Neural cell (in vitro differentiated cells): ENCODE results near the gene RALB. TPM values are rescaled to one million over a fixed set of nuclear protein-coding genes. Genes with fewer than 3 reads are reported as not detected.
"Not testable (repeated sequence)": the region's sequence is repeated elsewhere in the genome, so short reads cannot be mapped to it uniquely, and the experiment has no call there.

Experiments
- H2AFZ ChIP-seq: fragments of 200-600, 300-800 bp; sonication (generic), shearing (Covaris generic); 2 replicates; pipeline ENCODE4 v1.6.0; 2014; ENCODE audit warnings: low read depth, mild to moderate bottlenecking, antibody characterized with exemption, low read length, moderate library complexity
- H3F3A ChIP-seq: fragments of 200-600 bp; shearing (Covaris generic); 2 replicates; pipeline ENCODE4 v1.6.1; 2016; ENCODE audit warnings: mild to moderate bottlenecking, moderate library complexity, mixed read lengths, antibody characterized with exemption, low read length; ENCODE audit not compliant: insufficient read depth, poor library complexity, severe bottlenecking
- H3K27ac ChIP-seq: fragments of 200-600, 300-800 bp; sonication (generic), shearing (Covaris generic); 2 replicates; pipeline ENCODE4 v1.5.1; 2014; ENCODE audit warnings: mild to moderate bottlenecking, low read length, moderate library complexity
- H3K27me3 ChIP-seq: fragments of 300-800, 200-600 bp; sonication (generic), shearing (Covaris generic); 2 replicates; pipeline ENCODE4 v1.6.0; 2014; ENCODE audit warnings: mild to moderate bottlenecking, low read depth, low read length, moderate library complexity; ENCODE audit not compliant: insufficient read depth
- H3K36me3 ChIP-seq: fragments of 300-800, 200-600 bp; sonication (generic), shearing (Covaris generic); 2 replicates; pipeline ENCODE4 v1.5.1; 2014; ENCODE audit warnings: mild to moderate bottlenecking, antibody characterized with exemption, low read length, moderate library complexity; ENCODE audit not compliant: insufficient read depth
- H3K4me2 ChIP-seq: fragments of 300-800, 200-600 bp; sonication (generic), shearing (Covaris generic); 2 replicates; pipeline ENCODE4 v1.6.0; 2014; ENCODE audit warnings: mild to moderate bottlenecking, low read length
- H3K4me3 ChIP-seq: fragments of 300-800, 200-600 bp; sonication (generic), shearing (Covaris generic); 2 replicates; pipeline ENCODE4 v1.5.1; 2014; ENCODE audit warnings: mild to moderate bottlenecking, low read length, moderate library complexity
- H3K79me2 ChIP-seq: fragments of 200-600 bp; shearing (Covaris generic); replicated peaks from 2 replicates; pipeline ENCODE4 v1.6.0; 2014; ENCODE audit warnings: mild to moderate bottlenecking, low read length, moderate library complexity; ENCODE audit not compliant: insufficient read depth
- H3K9ac ChIP-seq: fragments of 300-800, 200-600 bp; sonication (generic), shearing (Covaris generic); 2 replicates; pipeline ENCODE4 v1.6.1; 2016; ENCODE audit warnings: mild to moderate bottlenecking, low read length, mixed read lengths
- H3K9me2 ChIP-seq: fragments of 200-600 bp; shearing (Covaris generic); 2 replicates; pipeline ENCODE4 v1.6.1; 2016; ENCODE audit warnings: mild to moderate bottlenecking, low read length, mixed read lengths; ENCODE audit not compliant: insufficient read depth
- H3K9me3 ChIP-seq: fragments of 200-600, 300-800 bp; sonication (generic), shearing (Covaris generic); 2 replicates; pipeline ENCODE4 v1.6.1; 2016; ENCODE audit warnings: mild to moderate bottlenecking, mixed run types, low read length, moderate library complexity, mixed read lengths
- H4K20me1 ChIP-seq: fragments of 200-600 bp; shearing (Covaris generic); 2 replicates; pipeline ENCODE4 v1.6.1; 2016; ENCODE audit warnings: mild to moderate bottlenecking, mixed run types; ENCODE audit not compliant: insufficient read depth
- EP300 ChIP-seq: fragments of 450-650 bp; conservative IDR thresholded peaks from 2 replicates; pipeline ENCODE4 v1.6.1; 2014; ENCODE audit warnings: antibody characterized with exemption, mild to moderate bottlenecking, moderate library complexity; ENCODE audit not compliant: poor library complexity, severe bottlenecking
- EZH2 ChIP-seq: fragments of 200-600, 300-800 bp; shearing (Covaris generic), sonication (generic); IDR thresholded peaks from 2 replicates; pipeline ENCODE4 v1.6.1; 2014; ENCODE audit warnings: antibody characterized with exemption, low read length, borderline replicate concordance, mild to moderate bottlenecking; ENCODE audit not compliant: insufficient read depth, poor library complexity, severe bottlenecking
- MXI1 ChIP-seq: fragments of 450-650 bp; conservative IDR thresholded peaks from 2 replicates; pipeline ENCODE4 v1.6.1; 2014; ENCODE audit warnings: antibody characterized with exemption, mild to moderate bottlenecking; ENCODE audit not compliant: poor library complexity, severe bottlenecking
- POLR2AphosphoS5 ChIP-seq: IDR thresholded peaks from 2 replicates; pipeline ENCODE4 v1.6.1; 2012
- RAD21 ChIP-seq: fragments of 450-650 bp; conservative IDR thresholded peaks from 2 replicates; pipeline ENCODE4 v1.6.1; 2014; ENCODE audit warnings: antibody characterized with exemption, mild to moderate bottlenecking, moderate library complexity
- SMC3 ChIP-seq: fragments of 450-650 bp; conservative IDR thresholded peaks from 2 replicates; pipeline ENCODE4 v1.6.1; 2014; ENCODE audit warnings: antibody characterized with exemption, mild to moderate bottlenecking, moderate library complexity; ENCODE audit not compliant: poor library complexity
- TAF1 ChIP-seq: IDR thresholded peaks from 2 replicates; pipeline ENCODE4 v1.6.1; 2012; ENCODE audit warnings: low read depth
- polyA plus RNA-seq: library from polyadenylated mRNA; depleted of rRNA; stranded (reverse); fragments of >200 nt; gene quantifications from 2 replicates; pipeline ENCODE4 v1.2.3, GENCODE V29; 2014
- TF ChIP-seq, protein P1 (sequence below): fragments of 450-650 bp; IDR thresholded peaks from 2 replicates; pipeline ENCODE4 v1.5.1; 2014; ENCODE audit warnings: antibody characterized with exemption, mild to moderate bottlenecking, moderate library complexity; ENCODE audit not compliant: poor library complexity, severe bottlenecking
- TF ChIP-seq, protein P2 (sequence below): IDR thresholded peaks from 2 replicates; pipeline ENCODE4 v1.6.1; 2012; ENCODE audit warnings: borderline replicate concordance

RALB gene
- polyA plus RNA-seq, 1 donor from 2014 or later: 50.6 TPM

DNA sequence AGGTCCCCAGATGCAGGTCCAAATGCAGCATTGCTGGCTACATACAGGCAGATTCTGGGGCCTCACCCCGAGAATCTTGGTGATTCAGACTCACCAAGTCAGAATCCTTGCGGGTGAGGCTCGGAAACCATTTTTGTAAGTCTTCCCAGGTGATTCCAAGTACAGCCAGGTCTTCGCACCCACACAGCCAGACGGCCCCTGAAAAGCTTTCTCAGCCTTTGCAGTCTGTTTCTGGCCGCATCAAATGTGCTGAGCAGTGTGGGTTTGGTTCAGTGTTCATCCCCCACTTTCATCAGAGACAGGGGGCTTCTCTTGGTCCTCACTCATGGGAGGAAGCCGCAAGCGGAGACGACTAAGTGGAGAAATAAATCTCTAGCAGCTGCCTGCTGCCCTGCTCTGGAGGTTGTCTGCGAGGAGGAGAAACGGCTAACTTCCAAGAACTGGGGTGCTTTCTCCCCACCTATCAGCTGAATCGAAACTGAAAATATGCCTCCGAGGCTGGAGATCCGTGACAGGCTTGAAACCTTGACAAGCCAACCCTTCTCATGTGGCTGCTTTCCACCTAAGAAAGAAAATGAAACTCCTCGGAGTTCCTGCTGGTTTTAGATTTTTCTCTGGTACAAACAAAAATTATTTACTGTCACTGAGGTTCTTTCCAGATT, 20.5 kb upstream of the RALB start:
- Histone ChIP-seq H3K9me2 (no peaks in the 10 kb centered on the region), H4K20me1 (no peaks in the 10 kb centered on the region), H3K27me3 (no peaks in the 10 kb centered on the region), H3K79me2 (no peaks in the 10 kb centered on the region), H3K9me3 (no peaks in the 10 kb centered on the region), H3K27ac (no peak overlapping the region), H3F3A (no peaks in the 10 kb centered on the region), H3K36me3 (no peaks in the 10 kb centered on the region), H3K4me2 (no peak overlapping the region), H3K4me3 (no peak overlapping the region), H2AFZ (no peak overlapping the region), H3K9ac (no peak overlapping the region)
- TF ChIP-seq, protein P1, sequence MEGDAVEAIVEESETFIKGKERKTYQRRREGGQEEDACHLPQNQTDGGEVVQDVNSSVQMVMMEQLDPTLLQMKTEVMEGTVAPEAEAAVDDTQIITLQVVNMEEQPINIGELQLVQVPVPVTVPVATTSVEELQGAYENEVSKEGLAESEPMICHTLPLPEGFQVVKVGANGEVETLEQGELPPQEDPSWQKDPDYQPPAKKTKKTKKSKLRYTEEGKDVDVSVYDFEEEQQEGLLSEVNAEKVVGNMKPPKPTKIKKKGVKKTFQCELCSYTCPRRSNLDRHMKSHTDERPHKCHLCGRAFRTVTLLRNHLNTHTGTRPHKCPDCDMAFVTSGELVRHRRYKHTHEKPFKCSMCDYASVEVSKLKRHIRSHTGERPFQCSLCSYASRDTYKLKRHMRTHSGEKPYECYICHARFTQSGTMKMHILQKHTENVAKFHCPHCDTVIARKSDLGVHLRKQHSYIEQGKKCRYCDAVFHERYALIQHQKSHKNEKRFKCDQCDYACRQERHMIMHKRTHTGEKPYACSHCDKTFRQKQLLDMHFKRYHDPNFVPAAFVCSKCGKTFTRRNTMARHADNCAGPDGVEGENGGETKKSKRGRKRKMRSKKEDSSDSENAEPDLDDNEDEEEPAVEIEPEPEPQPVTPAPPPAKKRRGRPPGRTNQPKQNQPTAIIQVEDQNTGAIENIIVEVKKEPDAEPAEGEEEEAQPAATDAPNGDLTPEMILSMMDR: no peak
- TF ChIP-seq EZH2 (no peak), MXI1 (no peak), RAD21 (no peak), TAF1 (no peak), EP300 (no peak), POLR2AphosphoS5 (no peak), SMC3 (no peak)
- TF ChIP-seq, protein P2, sequence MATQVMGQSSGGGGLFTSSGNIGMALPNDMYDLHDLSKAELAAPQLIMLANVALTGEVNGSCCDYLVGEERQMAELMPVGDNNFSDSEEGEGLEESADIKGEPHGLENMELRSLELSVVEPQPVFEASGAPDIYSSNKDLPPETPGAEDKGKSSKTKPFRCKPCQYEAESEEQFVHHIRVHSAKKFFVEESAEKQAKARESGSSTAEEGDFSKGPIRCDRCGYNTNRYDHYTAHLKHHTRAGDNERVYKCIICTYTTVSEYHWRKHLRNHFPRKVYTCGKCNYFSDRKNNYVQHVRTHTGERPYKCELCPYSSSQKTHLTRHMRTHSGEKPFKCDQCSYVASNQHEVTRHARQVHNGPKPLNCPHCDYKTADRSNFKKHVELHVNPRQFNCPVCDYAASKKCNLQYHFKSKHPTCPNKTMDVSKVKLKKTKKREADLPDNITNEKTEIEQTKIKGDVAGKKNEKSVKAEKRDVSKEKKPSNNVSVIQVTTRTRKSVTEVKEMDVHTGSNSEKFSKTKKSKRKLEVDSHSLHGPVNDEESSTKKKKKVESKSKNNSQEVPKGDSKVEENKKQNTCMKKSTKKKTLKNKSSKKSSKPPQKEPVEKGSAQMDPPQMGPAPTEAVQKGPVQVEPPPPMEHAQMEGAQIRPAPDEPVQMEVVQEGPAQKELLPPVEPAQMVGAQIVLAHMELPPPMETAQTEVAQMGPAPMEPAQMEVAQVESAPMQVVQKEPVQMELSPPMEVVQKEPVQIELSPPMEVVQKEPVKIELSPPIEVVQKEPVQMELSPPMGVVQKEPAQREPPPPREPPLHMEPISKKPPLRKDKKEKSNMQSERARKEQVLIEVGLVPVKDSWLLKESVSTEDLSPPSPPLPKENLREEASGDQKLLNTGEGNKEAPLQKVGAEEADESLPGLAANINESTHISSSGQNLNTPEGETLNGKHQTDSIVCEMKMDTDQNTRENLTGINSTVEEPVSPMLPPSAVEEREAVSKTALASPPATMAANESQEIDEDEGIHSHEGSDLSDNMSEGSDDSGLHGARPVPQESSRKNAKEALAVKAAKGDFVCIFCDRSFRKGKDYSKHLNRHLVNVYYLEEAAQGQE: no peak

DNA sequence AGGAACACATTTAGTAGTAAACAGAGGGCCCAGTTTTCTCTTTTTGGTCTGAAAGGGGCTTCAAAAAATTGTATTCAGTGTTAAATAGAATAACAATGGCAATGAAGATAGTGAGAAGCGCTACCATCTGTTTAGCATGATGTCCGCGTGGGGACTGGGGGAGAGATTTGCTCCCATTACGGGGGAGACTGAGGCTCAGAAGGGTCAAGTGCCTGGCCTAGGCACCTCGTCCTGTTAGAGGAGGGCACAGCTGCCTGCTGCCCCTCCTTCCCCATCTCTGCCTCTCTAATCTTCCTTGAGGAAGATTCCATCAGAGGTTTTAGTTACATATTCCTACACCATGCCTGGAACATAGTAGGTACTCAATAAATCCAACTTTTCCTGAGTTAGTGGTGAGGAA, 19.4 kb upstream of the RALB start:
- H3K4me2 ChIP-seq: no peak overlapping the region
- no peaks in the 10 kb centered on the region for H3K9me2 ChIP-seq
- H3K9me3 ChIP-seq: no peaks in the 10 kb centered on the region
- no peak overlapping the region for H3K9ac ChIP-seq
- H3K27me3 ChIP-seq: no peaks in the 10 kb centered on the region
- H3K27ac ChIP-seq: no peak overlapping the region
- no peaks in the 10 kb centered on the region for H3K36me3 ChIP-seq
- no peaks in the 10 kb centered on the region for H4K20me1 ChIP-seq
- no peaks in the 10 kb centered on the region for H3K79me2 ChIP-seq
- H3F3A ChIP-seq: no peaks in the 10 kb centered on the region
- H3K4me3 ChIP-seq: no peak overlapping the region
- TF ChIP-seq RAD21 (no peak), MXI1 (no peak), EZH2 (no peak), EP300 (no peak), SMC3 (no peak), TAF1 (no peak), POLR2AphosphoS5 (no peak)
- TF ChIP-seq, protein P2: no peak
- TF ChIP-seq, protein P1: no peak
- H2AFZ ChIP-seq: no peak overlapping the region

DNA sequence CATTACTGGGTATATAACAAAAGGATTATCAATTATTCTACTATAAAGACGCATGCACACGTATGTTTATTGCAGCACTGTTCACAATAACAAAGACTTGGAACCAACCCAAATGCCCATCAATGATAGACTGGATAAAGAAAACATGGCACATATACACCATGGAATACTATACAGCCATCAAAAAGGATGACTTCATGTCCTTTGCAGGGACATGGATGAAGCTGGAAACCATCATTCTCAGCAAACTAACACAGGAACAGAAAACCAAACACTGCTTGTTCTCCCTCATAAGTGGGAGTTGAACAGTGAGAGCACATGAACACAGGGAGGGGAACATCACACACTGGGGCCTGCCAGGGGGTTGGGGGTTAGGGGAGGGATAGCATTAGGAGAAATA, 17.5 kb upstream of the RALB start:
- not testable (repeated sequence) for H3K27ac ChIP-seq, H3K9me3 ChIP-seq, H3K79me2 ChIP-seq, H2AFZ ChIP-seq, H3K4me2 ChIP-seq, H4K20me1 ChIP-seq, H3K9me2 ChIP-seq, H3K4me3 ChIP-seq, H3F3A ChIP-seq, H3K9ac ChIP-seq, H3K36me3 ChIP-seq, H3K27me3 ChIP-seq
